ENCODE measurements around the gene HSD17B2.

DNA sequence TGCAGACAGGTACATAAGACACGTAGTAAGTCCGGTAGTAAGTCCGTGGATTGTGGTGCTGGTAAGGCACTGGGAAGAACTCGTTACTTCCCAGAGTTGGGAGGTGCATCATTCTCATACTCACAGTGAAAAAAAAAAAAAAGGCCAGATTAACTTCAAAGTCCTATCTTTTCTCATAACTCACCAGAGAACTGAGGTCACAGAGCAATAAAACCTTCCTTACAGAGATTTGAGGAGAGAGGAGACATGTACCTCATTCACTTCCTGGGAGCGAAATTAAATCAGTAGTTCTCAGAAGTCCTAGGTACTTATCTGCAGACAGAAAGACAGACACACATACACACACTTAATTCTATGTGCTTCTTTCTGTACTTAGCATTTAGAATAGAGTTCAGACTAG, 112.5 kb downstream of the HSD17B2 start:
- TF ChIP-seq, protein P1, sequence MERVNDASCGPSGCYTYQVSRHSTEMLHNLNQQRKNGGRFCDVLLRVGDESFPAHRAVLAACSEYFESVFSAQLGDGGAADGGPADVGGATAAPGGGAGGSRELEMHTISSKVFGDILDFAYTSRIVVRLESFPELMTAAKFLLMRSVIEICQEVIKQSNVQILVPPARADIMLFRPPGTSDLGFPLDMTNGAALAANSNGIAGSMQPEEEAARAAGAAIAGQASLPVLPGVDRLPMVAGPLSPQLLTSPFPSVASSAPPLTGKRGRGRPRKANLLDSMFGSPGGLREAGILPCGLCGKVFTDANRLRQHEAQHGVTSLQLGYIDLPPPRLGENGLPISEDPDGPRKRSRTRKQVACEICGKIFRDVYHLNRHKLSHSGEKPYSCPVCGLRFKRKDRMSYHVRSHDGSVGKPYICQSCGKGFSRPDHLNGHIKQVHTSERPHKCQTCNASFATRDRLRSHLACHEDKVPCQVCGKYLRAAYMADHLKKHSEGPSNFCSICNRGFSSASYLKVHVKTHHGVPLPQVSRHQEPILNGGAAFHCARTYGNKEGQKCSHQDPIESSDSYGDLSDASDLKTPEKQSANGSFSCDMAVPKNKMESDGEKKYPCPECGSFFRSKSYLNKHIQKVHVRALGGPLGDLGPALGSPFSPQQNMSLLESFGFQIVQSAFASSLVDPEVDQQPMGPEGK (CRISPR knock-in tag; IDR thresholded peaks at IDR 0.05; ENCODE audit: borderline replicate concordance): no peak
- TF ChIP-seq ZNF8 (CRISPR knock-in tag; IDR thresholded peaks at IDR 0.05) (no peak), ZFP3 (CRISPR knock-in tag; IDR thresholded peaks at IDR 0.05) (no peak), CREB5 (CRISPR knock-in tag; IDR thresholded peaks at IDR 0.05; ENCODE audit: low read depth) (no peak), ESRRG (CRISPR knock-in tag; IDR thresholded peaks at IDR 0.05) (no peak), CSDC2 (CRISPR knock-in tag; IDR thresholded peaks at IDR 0.05) (no peak), ZNF70 (CRISPR knock-in tag; IDR thresholded peaks at IDR 0.05) (no peak), ZNF565 (CRISPR knock-in tag; conservative IDR thresholded peaks at IDR 0.05; ENCODE audit: low read depth) (no peak), SNAI2 (CRISPR knock-in tag; IDR thresholded peaks at IDR 0.05) (no peak), ARNTL (CRISPR knock-in tag; IDR thresholded peaks at IDR 0.05; ENCODE audit: borderline replicate concordance, low read depth) (no peak), ISL1 (CRISPR knock-in tag; IDR thresholded peaks at IDR 0.05) (no peak), RARB (CRISPR knock-in tag; IDR thresholded peaks at IDR 0.05) (no peak)
